Prostate gland (tissue), 2 donors: ENCODE data around the gene SMYD5. TPM values are rescaled to one million over a fixed set of nuclear protein-coding genes. Genes with fewer than 3 reads are reported as not detected.

Source experiments
- DNase-seq: peaks from one replicate; pipeline ENCODE4 v3.0.0-alpha.2; 2019; ENCODE audit warnings: low spot score
- H3K27ac ChIP-seq, 2 donors: fragments of 200-600 bp; sonication (generic); 2 replicates each; pipeline ENCODE4 v1.5.1; 2017 to 2019
- H3K27me3 ChIP-seq: fragments of 200-600 bp; sonication (generic); replicated peaks from 2 replicates; pipeline ENCODE4 v1.5.1; 2019; ENCODE audit not compliant: insufficient read depth
- H3K36me3 ChIP-seq, 2 donors: fragments of 200-600 bp; sonication (generic); 1 replicate in 1 of 2; 2 replicates in 1 of 2; pipeline versions ENCODE4 v1.5.1 to v1.8.1; 2017 to 2019
- H3K4me1 ChIP-seq: fragments of 200-600 bp; sonication (generic); replicated peaks from 2 replicates; pipeline ENCODE4 v1.5.1; 2019
- H3K4me3 ChIP-seq, 2 donors: fragments of 200-600 bp; sonication (generic); 2 replicates each; pipeline ENCODE4 v1.5.1; 2017 to 2019
- H3K9me3 ChIP-seq: fragments of 200-600 bp; sonication (generic); 2 replicates; pipeline ENCODE4 v1.5.1; 2017
- POLR2A ChIP-seq: fragments of 450-650 bp; IDR thresholded peaks from one replicate; pipeline ENCODE4 v1.6.1; 2016; ENCODE audit warnings: antibody characterized with exemption, mild to moderate bottlenecking
- POLR2AphosphoS5 ChIP-seq: sonication (generic); formaldehyde crosslinking; IDR thresholded peaks from one replicate; pipeline ENCODE4 v1.6.1; 2017; ENCODE audit warnings: antibody characterized with exemption
- WGBS: methylation state at CpG from one replicate; pipeline ENCODE4 v1.1.5; 2018; 5-methylcytosine and 5-hydroxymethylcytosine counted together
- intact Hi-C: fragments of 100-400 bp; cut with DNase I; formaldehyde crosslinking; loops from one replicate; pipeline ENCODE4 v1.14.2; 2022
- total RNA-seq, 2 donors: library from RNA; depleted of rRNA; stranded (reverse); fragments of >200 nt; gene quantifications; one replicate each; pipeline ENCODE4 v1.1.0, GENCODE V29; 2016
- TF ChIP-seq, protein P1 (sequence below), 4 experiments: fragments of 200-600 bp in 2 of 4; fragments of 450-650 bp in 2 of 4; sonication (generic) in 2 of 4; IDR thresholded peaks; 1 replicate in 3 of 4; 2 replicates in 1 of 4; pipeline ENCODE4 v1.5.1; 2016 to 2019; ENCODE audit warnings: antibody characterized with exemption in 4 of 4, mild to moderate bottlenecking in 2 of 4, moderate library complexity in 2 of 4

The SMYD5 gene
- total RNA-seq, 2 donors from 2014 or later: 12.5 to 36.6 TPM

DNA sequence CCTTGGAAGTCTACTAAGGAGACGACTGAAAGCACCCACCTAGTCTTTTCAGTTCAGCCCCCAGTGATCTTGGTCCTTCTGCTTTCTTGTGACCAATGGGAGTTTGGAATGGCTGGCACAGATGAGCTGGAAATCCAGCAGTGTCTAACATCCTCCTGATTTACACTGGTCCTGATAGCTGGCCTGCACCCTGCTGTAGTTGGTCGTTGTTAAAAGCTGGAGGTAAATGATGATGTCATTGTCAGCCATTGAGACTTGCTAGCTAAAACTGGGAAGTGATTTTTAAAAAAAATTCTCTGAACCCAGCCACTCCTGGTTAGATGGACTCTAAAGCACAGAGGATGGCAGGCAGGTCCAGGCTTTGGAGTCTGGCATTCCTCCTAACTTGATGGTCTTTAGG lies 39.4 kb downstream of the SMYD5 start:
- Histone ChIP-seq H3K36me3 (peaks cover 10 to 16% of the 10 kb centered on the region in 2 donors), H3K27me3 (no peaks in the 10 kb centered on the region), H3K27ac (peak overlapping the region in 1 of 2 donors; percentile 64), H3K4me3 (no peak overlapping the region), H3K9me3 (no peaks in the 10 kb centered on the region), H3K4me1 (peaks cover 10% of the 10 kb centered on the region)
- DNase-seq: no peak
- TF ChIP-seq POLR2A: no peak
- 63% methylated on average over 2 of the region's 2 CpGs for WGBS
- intact Hi-C loops: no loop called here

DNA sequence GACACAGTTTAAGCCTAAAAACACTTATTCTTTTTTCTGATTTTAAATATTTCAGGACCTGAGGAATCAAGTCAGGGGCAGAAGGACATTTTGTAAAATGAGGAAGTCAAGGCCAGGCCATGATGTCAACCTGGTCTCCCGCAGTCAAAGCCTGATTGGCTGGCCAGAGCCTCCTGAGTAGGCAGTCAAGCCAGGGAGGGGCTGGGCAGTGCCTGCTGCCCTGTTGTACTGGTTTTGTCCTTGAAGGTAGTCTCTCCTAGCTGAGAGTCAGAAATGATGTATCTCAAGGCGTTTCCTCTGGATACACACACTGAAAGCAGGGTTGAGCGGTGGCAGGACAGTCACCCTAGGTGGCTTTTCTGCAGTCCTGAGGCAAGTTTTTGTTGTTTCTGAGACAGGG lies 39.9 kb downstream of the SMYD5 start:
- intact Hi-C loops: no loop called here
- TF ChIP-seq POLR2A (no peak), POLR2AphosphoS5 (no peak)
- TF ChIP-seq, protein P1, sequence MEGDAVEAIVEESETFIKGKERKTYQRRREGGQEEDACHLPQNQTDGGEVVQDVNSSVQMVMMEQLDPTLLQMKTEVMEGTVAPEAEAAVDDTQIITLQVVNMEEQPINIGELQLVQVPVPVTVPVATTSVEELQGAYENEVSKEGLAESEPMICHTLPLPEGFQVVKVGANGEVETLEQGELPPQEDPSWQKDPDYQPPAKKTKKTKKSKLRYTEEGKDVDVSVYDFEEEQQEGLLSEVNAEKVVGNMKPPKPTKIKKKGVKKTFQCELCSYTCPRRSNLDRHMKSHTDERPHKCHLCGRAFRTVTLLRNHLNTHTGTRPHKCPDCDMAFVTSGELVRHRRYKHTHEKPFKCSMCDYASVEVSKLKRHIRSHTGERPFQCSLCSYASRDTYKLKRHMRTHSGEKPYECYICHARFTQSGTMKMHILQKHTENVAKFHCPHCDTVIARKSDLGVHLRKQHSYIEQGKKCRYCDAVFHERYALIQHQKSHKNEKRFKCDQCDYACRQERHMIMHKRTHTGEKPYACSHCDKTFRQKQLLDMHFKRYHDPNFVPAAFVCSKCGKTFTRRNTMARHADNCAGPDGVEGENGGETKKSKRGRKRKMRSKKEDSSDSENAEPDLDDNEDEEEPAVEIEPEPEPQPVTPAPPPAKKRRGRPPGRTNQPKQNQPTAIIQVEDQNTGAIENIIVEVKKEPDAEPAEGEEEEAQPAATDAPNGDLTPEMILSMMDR (IDR thresholded peaks at IDR 0.05): no peak
- peaks cover 10% of the 10 kb centered on the region for H3K4me1 ChIP-seq
- peak overlapping the region in 1 of 2 donors; percentile 64 for H3K27ac ChIP-seq
- H3K27me3 ChIP-seq: no peaks in the 10 kb centered on the region
- DNase-seq: no peak
- WGBS: 98% methylated on average over 3 of the region's 3 CpGs
- H3K4me3 ChIP-seq: no peak overlapping the region
- no peaks in the 10 kb centered on the region for H3K9me3 ChIP-seq
- H3K36me3 ChIP-seq: peaks cover 10 to 14% of the 10 kb centered on the region in 2 donors

DNA sequence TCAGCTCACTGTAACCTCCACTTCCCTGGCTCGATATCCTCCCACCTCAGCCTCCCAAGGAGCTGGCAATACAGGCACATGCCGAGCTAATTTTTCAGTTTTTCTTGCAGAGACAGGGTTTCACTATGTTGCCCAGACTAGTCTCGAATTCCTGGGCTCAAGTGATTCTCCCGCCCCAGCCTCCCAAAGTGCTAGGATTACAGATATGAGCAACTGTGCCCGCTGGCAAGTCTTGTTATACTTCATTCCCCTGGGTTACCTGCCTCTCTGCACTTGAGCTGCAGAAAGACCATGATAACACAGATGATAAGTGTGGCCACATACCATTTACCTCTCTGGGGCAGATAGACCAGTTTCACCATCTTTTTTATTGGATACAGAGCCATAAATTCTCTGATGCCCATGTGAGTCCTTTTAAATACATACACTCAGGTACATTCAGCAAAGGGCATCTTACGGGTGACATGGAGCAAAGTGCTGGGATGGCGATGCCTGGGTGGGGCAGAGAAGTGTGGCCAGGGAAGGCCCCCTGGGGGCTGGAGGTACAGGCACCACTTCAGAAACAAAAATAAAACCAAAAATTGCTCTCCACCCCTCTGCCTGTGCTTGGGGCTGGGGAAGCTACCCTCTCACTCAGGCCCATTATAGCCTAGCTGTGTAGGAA lies 40.4 kb downstream of the SMYD5 start:
- H3K4me3 ChIP-seq: no peak overlapping the region
- 51% methylated on average over 7 of the region's 7 CpGs for WGBS
- peak overlapping the region in 1 of 2 donors; percentile 64 for H3K27ac ChIP-seq
- peaks cover 10% of the 10 kb centered on the region for H3K4me1 ChIP-seq
- intact Hi-C loops: no loop called here
- TF ChIP-seq POLR2AphosphoS5 (peak; percentile 74), POLR2A (no peak)
- TF ChIP-seq, protein P1 (IDR thresholded peaks at IDR 0.05): no peak
- no peaks in the 10 kb centered on the region for H3K27me3 ChIP-seq
- peak; percentile 37 for DNase-seq
- peaks cover 7 to 9% of the 10 kb centered on the region in 2 donors for H3K36me3 ChIP-seq
- no peaks in the 10 kb centered on the region for H3K9me3 ChIP-seq

DNA sequence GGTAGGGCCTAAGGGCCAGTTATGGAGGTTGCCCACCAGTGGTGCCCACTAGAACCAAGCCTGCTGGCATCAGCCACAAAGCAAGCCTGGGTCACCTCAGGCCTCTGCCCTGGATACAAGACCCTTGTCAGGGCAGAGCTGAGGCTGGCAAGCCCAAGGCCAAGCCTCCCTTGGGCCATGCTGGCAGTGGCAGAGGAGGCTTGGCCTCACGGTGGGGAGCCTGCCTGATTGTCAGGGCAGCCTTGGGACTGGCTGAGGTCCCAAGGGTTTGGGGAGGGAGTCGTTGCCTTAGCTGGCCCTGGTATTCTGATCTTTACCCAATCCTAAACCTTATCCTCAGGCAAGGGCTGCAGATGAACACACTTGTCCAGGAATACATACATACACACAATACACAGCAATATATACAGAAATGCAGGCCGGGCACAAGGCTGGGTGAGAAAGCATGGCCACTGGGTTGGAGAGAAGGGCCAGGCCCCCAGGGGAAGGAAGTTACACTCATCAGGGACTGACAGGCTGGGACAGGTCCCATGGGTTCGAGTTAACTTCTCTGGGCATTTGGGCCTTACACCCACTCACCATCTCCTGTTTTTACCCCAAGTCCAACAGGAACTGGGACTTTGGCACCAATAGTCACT lies 41.1 kb downstream of the SMYD5 start:
- Histone ChIP-seq H3K27ac (peak overlapping the region in 1 of 2 donors; percentile 64), H3K27me3 (no peaks in the 10 kb centered on the region), H3K36me3 (peaks cover 6 to 7% of the 10 kb centered on the region in 2 donors), H3K9me3 (no peaks in the 10 kb centered on the region), H3K4me3 (no peak overlapping the region), H3K4me1 (peaks cover 10% of the 10 kb centered on the region)
- TF ChIP-seq POLR2A (no peak), POLR2AphosphoS5 (no peak)
- TF ChIP-seq, protein P1 (IDR thresholded peaks at IDR 0.05): no peak
- no peak for DNase-seq
- intact Hi-C loops: no loop called here
- WGBS: 51% methylated on average over 4 of the region's 4 CpGs

DNA sequence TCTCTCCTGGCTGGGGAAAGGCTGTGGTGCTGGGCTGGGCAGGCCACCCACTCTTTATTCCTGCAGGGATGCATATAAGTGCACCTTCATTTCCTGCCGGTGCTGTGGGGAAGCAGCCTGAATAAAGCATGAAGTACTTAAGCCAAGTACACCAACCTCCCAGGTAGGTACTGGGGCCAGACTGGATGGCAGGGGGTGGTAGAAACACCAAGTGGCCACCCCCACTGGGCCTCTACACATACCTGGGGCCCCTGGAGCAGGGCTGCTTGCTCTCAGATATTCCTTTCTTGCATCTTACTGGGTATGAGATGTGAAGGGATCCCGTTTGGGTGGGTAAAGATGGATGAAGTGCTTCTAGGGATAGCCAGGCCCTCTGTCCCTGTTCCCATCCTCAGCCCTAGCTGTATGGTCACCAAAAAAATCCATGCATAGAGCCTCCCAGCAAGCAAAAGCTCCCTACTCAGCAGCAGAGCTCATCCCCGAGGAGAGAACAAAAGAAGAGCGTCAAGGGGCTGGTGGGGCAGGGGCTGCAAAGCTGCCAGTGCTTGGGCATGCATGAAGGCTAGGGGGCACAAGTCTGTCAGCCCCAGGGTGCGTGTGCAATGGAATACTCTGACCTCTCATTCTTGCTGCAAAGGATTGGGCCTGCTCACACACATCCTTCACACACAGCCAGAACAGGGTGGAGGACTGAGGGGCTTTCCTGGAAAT lies 42.0 kb downstream of the SMYD5 start:
- no peaks in the 10 kb centered on the region for H3K9me3 ChIP-seq
- intact Hi-C loops: no loop called here

More for the DNA sequence above, 42.0 kb downstream of the SMYD5 start:
- Histone ChIP-seq H3K27ac (no peak overlapping the region), H3K4me1 (peaks cover 10% of the 10 kb centered on the region), H3K27me3 (no peaks in the 10 kb centered on the region), H3K36me3 (peaks cover 3 to 5% of the 10 kb centered on the region in 2 donors), H3K4me3 (no peak overlapping the region)
- DNase-seq: no peak
- TF ChIP-seq POLR2AphosphoS5 (no peak), POLR2A (no peak)
- TF ChIP-seq, protein P1 (IDR thresholded peaks at IDR 0.05): no peak
- 60% methylated on average over 4 of the region's 5 CpGs for WGBS
